GM21390 (cell line): Measurements from ENCODE around the gene SHROOM4.

Experiments used
- ATAC-seq: cut with Tn5 transposase; IDR thresholded peaks from one replicate; pipeline ENCODE4 v1.9.1; 2021; ENCODE audit not compliant: unreplicated experiment

The SHROOM4 gene

GRCh38 chrX:50711907-50712306 lies 102.1 kb downstream of the SHROOM4 start:
- ATAC-seq, result no peak

DNA sequence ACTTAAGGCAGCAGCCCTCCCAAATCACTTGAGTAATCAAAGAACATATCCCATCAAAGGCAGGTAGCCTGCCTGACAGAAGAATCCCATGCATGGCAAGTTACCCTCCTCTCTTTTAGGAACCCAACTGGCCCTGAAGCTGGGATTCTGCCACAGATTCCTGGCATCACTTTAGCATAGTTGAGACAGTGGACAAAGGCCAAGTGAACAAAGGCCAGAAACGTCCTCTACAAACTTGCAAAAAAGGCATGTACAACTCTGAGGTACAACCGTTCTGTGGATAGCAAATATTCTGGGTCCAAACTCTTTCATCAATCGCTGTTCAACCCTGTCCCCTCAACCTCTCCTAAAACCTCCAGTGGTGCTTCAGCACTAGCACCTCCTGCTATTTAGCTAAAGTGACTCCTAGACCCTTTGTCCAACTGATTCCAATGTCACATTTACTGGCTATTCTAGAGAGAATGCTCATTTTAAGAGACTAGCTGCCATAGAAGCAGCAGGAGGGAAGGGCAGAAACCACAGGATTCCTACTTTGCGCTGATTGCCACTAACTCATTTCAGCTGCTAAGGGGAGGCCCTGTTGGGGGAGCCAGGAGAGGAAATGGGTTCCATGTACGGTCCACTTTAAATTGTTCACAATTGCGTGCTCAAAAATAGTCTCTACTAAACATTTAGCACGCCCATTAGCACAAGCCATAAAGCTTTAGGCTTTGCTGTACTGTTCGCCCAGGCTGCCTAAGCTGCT lies 105.9 kb downstream of the SHROOM4 start:
- no peak for ATAC-seq

- ATAC-seq, result no peak
These were observed 106.6 kb downstream of the SHROOM4 start for GRCh38 chrX:50707405-50707804.

DNA sequence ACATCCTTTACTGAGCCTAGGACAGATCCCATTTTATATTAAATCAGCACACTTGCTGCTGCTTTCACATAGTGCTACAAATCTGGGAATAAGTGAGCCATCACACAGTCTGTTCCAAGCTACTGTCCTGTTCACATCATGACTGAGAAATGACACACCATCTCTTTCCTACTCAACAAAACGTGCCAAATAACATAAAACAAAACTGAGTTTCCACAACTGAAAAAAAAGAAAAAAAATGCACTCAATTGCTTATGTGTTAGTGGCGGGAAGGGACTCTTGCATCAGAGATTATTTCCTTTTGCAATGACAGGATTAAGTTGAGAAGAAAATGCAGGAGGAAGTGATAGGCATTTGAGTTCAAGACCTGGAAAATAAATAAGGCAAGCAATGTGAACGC lies 109.0 kb downstream of the SHROOM4 start:
- no peak for ATAC-seq

- ATAC-seq, result no peak
These were observed 109.6 kb downstream of the SHROOM4 start for GRCh38 chrX:50704360-50704759.

DNA sequence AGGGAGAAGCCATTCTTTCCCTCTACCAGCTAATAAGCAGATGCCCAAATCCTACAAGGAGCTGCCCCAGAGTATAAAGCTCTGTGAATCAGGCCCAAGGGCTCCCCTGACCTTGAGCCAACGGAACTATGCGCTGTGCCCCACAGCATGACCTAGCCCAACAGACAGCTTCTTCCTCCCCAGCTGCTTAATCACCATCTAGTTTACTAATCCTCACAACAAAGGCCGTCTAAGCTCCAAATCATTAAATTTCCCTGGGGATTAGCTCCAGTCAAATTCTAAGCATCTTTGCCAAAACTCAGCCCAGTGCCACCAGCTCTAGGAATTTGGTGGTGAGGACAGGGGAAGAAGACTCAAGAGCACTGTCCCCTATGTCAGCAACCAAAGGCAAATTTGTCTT lies 113.1 kb downstream of the SHROOM4 start:
- ATAC-seq, result no peak

DNA sequence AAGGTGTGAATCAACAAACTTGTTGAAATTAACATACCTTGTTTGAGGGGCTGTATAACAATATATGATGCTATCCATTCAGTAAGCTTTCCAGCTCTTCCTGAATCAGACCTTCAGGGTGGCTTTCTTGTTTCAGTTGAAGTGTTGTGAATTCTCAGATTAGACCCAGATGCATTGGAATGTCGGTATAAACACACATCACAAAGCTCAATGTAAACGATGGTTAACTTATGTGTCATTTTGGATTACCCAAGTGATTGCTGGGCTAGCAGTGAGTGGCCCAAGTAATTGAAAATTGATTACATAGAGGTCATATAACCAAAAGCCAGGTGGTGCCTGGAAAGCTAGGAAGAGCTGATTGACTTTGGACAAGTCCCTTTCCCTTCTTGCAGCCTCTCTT lies 115.0 kb downstream of the SHROOM4 start:
- ATAC-seq, result no peak

GRCh38 chrX:50697691-50698090 lies 116.3 kb downstream of the SHROOM4 start:
- no peak for ATAC-seq

DNA sequence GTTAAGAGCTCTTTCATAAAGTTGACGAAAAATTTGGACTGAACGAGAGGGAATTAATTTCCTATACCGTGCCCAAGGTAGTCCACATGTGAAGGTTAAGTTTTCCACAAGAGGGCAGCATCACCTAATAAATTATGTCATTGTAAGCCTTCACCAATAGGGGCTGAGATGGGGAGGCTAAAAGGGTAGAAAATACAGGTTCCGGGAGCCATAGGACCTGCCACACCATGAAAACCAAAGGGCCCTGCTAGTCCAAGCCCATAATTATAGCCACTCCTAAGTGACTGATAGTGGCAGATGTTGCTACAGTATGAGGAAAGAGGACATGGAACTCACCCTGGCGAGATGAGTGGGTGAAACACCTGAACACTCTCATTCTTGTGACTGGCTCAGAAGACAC lies 122.2 kb downstream of the SHROOM4 start:
- peak; percentile 84 for ATAC-seq

DNA sequence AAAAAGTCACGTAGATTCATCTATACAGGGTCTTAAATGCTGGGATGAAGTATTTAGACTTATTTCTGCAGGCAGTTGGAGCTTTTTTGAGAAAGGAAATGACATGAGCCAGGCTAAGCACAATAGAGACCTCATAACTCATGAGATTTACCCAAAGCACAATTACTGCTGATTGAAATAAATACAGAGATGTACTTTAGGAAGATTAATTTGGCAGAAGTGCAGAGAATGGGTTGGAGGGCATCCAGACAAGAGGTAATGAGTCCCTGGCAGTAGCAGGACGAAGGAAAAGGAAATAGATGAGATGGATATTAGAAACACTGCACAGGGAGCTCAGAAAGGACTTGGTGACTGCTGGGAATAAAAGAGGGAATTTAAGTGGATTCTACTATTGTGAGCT lies 129.1 kb downstream of the SHROOM4 start:
- ATAC-seq, result no peak

- no peak for ATAC-seq
These were observed 133.0 kb downstream of the SHROOM4 start for GRCh38 chrX:50680990-50681389.

GRCh38 chrX:50677789-50678188 lies 136.2 kb downstream of the SHROOM4 start:
- no peak for ATAC-seq

- no peak for ATAC-seq
These were observed 142.3 kb downstream of the SHROOM4 start for GRCh38 chrX:50671661-50672060.

- ATAC-seq, result no peak
These were observed 145.1 kb downstream of the SHROOM4 start for GRCh38 chrX:50668860-50669259.

DNA sequence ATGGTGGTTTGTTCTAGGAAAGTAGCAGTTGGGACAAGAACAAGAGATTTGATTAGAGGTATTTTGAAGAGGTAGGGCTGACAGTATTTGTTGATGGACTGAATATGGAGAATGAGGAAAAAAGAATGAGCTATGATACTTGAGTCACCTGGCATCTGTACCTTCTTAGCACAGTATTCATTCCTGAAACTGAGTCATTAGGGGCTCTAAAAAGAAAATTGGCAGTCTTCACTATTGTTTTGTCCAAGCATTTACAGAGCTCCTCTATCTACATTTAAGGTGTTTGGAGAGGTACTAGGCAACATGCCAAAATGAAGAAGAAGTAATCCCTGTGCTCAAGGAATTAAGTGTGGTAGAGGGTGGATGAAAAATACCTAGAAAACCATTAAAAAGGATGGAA lies 165.8 kb downstream of the SHROOM4 start:
- ATAC-seq, result no peak

DNA sequence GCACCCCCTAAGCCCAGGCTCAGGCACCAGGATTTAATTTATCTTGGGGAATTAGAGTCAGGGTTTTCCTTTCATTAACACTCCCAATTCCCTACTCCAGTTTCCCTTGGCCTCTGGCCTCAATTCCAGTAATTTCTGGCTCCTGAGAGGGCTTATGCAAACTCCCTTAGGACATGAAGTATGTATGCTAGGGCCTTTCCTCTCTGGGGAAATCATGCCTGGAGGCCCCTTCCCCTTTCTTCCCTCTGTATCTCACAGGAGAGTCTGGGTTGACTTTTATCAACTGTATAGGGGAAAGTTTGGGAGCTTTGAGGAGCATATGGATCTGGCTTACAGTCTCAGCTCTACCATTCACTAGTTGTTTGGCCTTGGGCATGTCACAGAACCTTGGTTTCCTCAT lies 169.5 kb downstream of the SHROOM4 start:
- ATAC-seq, result no peak

DNA sequence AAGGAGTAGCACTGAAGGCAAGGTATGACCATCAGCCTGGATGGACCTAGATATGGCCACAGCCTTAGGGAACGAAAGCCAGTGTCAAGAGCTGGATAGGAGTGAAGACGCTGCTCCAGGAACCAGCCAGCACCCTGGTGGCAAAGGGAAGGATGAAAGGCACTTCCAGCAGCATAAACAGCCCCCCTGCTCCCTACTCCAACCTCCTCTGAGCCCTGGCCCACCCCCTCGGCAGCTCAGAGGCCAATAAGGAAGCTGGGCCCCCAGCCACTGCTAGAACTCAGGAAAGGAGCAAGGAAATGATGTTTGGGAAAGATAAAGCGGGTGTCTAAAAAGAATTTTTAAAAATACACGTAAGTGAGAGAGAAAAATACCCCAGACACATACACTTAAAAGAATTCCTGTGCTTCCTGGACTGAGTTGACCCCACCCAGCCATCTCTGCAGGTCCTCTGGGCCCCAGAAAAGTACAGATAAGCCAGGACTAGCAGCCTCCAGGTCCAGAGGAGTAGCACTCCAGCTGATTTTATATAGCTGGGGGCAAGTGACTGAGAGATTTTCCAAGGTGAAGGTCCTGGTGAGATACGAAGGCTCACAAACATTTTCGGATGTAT lies 170.4 kb downstream of the SHROOM4 start:
- ATAC-seq, result no peak

GRCh38 chrX:50638123-50638522 lies 175.9 kb downstream of the SHROOM4 start:
- ATAC-seq, result no peak

DNA sequence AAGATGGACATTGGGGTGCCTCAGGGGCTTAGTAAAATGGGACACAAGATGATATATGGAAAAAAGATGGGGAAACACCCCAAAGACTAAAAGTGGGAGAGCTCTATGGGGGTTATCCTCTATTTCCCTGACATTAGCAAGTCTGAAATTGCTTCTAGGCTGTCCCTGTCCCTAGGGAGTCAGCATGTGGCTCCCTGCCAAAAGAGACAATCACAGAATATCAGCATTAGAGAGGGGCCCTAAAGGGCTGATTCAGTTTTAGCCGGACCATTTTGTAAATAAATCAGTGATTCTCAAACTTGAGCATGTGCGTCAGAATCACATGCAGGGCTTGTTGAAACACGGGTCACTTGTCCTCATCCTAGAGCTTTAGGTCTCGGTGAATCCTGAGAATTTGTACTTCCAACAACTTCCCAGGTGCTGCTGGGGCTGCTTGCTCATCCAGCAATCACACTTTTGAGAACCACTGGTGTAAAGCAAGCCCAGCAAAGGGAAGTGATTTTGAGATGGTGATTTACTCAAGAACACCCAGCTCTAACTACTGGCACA lies 178.1 kb downstream of the SHROOM4 start:
- ATAC-seq, result no peak

DNA sequence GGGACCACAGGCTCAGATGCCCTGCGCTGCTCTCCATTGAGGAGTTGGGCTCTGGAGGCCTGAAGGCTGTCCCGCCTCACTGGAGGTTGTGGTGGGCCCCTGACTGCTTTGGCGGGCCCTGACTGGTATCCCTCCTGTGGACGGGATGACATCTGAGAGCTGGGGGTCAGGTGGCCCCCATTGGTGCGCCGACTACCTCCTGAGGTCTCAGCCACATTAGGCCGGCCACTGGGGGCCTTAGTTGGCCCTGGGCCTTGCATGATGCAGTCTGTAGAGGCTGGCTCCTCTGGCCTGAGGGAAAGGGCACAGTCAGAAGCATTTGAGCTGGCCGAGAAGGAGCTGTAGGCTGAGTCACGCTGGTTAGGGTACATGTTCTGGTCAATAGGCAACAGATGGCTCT lies 178.8 kb downstream of the SHROOM4 start:
- ATAC-seq, result no peak

DNA sequence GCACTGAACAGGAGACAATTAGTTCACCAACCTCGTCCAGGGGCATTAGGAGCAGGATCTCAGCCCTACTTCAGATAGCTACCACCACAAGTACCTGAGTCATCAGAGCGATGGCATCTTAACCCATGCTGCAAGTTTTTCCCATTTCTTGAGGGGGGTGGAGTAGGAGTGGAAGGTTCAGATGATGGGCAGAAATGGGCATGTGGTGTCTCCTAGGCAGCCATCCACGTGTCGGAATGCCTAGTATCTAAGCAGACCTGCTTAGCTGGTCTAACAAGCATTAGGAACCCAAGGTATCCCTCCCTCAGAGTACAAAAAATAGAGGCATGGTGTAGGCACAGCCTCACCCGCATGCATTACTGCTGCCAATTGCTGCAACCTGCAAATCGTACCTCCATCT lies 184.2 kb downstream of the SHROOM4 start:
- no peak for ATAC-seq

- ATAC-seq, result no peak
These were observed 186.3 kb downstream of the SHROOM4 start for GRCh38 chrX:50627696-50628095.

DNA sequence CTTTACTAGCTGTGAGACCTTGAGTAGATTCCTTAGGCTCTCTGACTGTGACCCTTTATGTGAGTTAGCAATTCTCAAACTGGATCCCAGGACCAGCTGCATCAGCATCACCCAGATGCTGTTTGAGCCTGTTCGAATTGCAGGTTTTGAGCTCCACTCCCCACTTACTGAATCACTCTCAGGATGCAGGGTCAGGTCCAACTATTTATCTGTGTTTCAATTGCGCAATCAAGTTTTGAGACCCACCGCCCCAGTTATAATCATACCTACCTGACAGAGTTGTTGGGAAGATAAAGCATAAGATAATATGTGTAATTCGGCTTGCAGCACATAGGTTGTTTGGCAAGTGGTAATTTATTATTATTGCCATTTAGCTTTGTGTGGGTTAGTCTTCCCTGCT lies 187.6 kb downstream of the SHROOM4 start:
- ATAC-seq, result no peak
